ENCODE data around the gene SLC4A1.

- TF ChIP-seq ZNF207 (IDR thresholded peaks at IDR 0.05; ENCODE audit: borderline replicate concordance) (no peak), ZNF143 (CRISPR knock-in tag; IDR thresholded peaks at IDR 0.05) (no peak), NFAT5 (CRISPR knock-in tag; IDR thresholded peaks at IDR 0.05) (no peak), FOXK1 (CRISPR knock-in tag; IDR thresholded peaks at IDR 0.05; ENCODE audit: borderline replicate concordance, low read depth) (no peak), ZNF83 (CRISPR knock-in tag; IDR thresholded peaks at IDR 0.05; ENCODE audit: borderline replicate concordance) (no peak), BCL6 (CRISPR knock-in tag; IDR thresholded peaks at IDR 0.05) (no peak), POLR2A (IDR thresholded peaks at IDR 0.05; ENCODE audit: insufficient read depth in 1 of 2, low read depth in 2 of 2, low read length in 2 of 2) (no peak), THAP8 (CRISPR knock-in tag; IDR thresholded peaks at IDR 0.05; ENCODE audit: borderline replicate concordance) (no peak), MAFG (CRISPR knock-in tag; IDR thresholded peaks at IDR 0.05) (no peak), GTF2F1 (IDR thresholded peaks at IDR 0.05; ENCODE audit: low read length) (no peak)
Observed at GRCh38 chr17:44307387-44308186, 39.7 kb upstream of the SLC4A1 start.
